HL-60 (cell line): ENCODE measurements around the gene STOML2.

Experiments
- DNase-seq, 2 experiments: peaks; one replicate each; pipeline ENCODE4 v3.0.0-alpha.2; 2010 to 2020; ENCODE audit warnings: low read depth in 1 of 2, low spot score in 1 of 2
- H3K27ac ChIP-seq: fragments of 250-450 bp; sonication (Bioruptor Pico); replicated peaks from 2 replicates; pipeline ENCODE4 v1.5.1; 2020; ENCODE audit warnings: mild to moderate bottlenecking, moderate library complexity
- H3K27me3 ChIP-seq: fragments of 250-450 bp; sonication (Bioruptor Pico); 2 replicates; pipeline ENCODE4 v1.5.1; 2021; ENCODE audit warnings: mild to moderate bottlenecking, moderate library complexity; ENCODE audit not compliant: insufficient read depth, poor library complexity, severe bottlenecking
- H3K4me3 ChIP-seq: replicated peaks from 2 replicates; pipeline ENCODE4 v1.5.1; 2011; ENCODE audit warnings: mild to moderate bottlenecking, control low read depth, low read length; ENCODE audit not compliant: insufficient read depth
- GABPA ChIP-seq: IDR thresholded peaks from 2 replicates; pipeline ENCODE4 v1.6.1; 2012; ENCODE audit warnings: low read depth
- POLR2AphosphoS5 ChIP-seq: IDR thresholded peaks from 2 replicates; pipeline ENCODE4 v1.6.1; 2012; ENCODE audit warnings: low read depth
- SPI1 ChIP-seq: IDR thresholded peaks from 2 replicates; pipeline ENCODE4 v1.6.1; 2012; ENCODE audit warnings: low read depth, mild to moderate bottlenecking, borderline replicate concordance
- TF ChIP-seq, protein P1 (sequence below): IDR thresholded peaks from one replicate; pipeline ENCODE4 v1.5.1; 2011; ENCODE audit warnings: low read length, control low read depth, inconsistent platforms; ENCODE audit not compliant: insufficient read depth
- TF ChIP-seq, protein P2 (sequence below): IDR thresholded peaks from 2 replicates; pipeline ENCODE4 v1.6.1; 2012; ENCODE audit warnings: low read depth; ENCODE audit not compliant: insufficient replicate concordance

STOML2 gene

DNA sequence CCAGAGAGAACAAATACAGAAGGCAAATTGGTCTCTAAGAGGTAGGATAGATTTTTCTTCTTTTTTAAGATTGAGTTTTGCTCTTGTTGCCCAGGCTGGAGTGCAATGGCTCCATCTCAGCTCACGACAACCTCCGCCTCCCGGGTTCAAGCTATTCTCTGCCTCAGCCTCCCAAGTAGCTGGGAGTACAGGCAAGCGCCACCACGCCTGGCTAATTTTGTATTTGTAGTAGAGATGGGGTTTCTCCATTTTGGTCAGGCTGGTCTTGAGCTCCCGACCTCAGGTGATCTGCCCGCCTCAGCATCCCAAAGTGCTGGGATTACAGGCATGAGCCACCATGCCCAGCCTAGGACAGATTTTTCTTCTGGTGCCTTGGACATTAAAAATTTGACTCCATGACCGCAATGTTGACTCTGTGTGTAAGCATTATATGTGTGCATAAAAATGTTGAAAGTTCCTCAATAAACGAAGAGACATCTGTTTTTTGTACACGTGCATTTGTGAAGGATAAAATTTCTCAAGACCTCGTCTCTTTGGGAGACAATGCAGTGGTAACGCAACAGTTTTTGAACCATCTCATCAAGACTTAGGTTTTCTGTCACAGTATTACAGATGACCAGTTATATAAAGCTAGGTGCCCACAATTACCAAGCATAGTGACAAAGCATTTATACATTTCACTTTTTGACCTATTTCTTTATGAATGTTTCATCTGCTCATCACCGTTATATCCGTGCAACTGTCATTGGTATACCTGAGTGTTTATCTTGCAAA is 47.9 kb downstream of the STOML2 start:
- Histone ChIP-seq H3K27ac (no peak overlapping the region), H3K4me3 (no peak overlapping the region), H3K27me3 (no peaks in the 10 kb centered on the region)
- DNase-seq = no peak
- TF ChIP-seq SPI1 (no peak), GABPA (no peak), POLR2AphosphoS5 (no peak)
- TF ChIP-seq, protein P1, sequence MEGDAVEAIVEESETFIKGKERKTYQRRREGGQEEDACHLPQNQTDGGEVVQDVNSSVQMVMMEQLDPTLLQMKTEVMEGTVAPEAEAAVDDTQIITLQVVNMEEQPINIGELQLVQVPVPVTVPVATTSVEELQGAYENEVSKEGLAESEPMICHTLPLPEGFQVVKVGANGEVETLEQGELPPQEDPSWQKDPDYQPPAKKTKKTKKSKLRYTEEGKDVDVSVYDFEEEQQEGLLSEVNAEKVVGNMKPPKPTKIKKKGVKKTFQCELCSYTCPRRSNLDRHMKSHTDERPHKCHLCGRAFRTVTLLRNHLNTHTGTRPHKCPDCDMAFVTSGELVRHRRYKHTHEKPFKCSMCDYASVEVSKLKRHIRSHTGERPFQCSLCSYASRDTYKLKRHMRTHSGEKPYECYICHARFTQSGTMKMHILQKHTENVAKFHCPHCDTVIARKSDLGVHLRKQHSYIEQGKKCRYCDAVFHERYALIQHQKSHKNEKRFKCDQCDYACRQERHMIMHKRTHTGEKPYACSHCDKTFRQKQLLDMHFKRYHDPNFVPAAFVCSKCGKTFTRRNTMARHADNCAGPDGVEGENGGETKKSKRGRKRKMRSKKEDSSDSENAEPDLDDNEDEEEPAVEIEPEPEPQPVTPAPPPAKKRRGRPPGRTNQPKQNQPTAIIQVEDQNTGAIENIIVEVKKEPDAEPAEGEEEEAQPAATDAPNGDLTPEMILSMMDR = no peak
- TF ChIP-seq, protein P2, sequence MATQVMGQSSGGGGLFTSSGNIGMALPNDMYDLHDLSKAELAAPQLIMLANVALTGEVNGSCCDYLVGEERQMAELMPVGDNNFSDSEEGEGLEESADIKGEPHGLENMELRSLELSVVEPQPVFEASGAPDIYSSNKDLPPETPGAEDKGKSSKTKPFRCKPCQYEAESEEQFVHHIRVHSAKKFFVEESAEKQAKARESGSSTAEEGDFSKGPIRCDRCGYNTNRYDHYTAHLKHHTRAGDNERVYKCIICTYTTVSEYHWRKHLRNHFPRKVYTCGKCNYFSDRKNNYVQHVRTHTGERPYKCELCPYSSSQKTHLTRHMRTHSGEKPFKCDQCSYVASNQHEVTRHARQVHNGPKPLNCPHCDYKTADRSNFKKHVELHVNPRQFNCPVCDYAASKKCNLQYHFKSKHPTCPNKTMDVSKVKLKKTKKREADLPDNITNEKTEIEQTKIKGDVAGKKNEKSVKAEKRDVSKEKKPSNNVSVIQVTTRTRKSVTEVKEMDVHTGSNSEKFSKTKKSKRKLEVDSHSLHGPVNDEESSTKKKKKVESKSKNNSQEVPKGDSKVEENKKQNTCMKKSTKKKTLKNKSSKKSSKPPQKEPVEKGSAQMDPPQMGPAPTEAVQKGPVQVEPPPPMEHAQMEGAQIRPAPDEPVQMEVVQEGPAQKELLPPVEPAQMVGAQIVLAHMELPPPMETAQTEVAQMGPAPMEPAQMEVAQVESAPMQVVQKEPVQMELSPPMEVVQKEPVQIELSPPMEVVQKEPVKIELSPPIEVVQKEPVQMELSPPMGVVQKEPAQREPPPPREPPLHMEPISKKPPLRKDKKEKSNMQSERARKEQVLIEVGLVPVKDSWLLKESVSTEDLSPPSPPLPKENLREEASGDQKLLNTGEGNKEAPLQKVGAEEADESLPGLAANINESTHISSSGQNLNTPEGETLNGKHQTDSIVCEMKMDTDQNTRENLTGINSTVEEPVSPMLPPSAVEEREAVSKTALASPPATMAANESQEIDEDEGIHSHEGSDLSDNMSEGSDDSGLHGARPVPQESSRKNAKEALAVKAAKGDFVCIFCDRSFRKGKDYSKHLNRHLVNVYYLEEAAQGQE = no peak

DNA sequence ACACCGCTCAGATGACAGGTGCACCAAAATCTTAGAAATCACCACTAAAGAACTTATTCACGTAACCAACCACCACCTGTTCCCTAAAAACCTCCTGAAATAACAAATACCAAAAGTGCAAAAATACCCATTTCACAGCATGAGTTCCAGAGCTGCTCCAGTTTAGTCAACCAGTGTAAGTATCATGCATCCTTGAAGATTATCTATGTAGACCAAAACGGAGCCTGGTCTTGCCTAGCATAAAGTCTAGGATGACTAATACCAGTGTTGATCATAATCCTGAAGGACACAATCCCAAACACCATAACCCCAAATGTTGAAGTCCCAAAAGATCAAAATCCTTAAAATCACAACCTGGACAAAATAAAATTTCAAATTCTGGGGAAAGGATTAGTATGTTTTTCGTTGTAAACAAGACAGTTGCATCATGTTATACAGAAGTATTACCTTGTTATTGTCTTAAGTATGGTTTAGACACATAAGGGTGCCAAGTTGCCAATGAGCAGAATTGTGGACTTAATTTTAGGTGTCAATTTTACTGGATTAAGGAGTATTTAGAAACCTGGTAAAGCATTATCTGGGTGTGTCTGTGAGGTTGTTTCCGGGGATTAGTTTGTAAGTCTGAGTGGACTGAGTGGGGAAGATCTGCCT is 48.6 kb downstream of the STOML2 start:
- no peak for DNase-seq
- H3K27ac ChIP-seq = no peak overlapping the region
- TF ChIP-seq, protein P1 = no peak
- no peak for TF ChIP-seq SPI1
- TF ChIP-seq GABPA = no peak
- TF ChIP-seq POLR2AphosphoS5 = no peak
- TF ChIP-seq, protein P2 = no peak

DNA sequence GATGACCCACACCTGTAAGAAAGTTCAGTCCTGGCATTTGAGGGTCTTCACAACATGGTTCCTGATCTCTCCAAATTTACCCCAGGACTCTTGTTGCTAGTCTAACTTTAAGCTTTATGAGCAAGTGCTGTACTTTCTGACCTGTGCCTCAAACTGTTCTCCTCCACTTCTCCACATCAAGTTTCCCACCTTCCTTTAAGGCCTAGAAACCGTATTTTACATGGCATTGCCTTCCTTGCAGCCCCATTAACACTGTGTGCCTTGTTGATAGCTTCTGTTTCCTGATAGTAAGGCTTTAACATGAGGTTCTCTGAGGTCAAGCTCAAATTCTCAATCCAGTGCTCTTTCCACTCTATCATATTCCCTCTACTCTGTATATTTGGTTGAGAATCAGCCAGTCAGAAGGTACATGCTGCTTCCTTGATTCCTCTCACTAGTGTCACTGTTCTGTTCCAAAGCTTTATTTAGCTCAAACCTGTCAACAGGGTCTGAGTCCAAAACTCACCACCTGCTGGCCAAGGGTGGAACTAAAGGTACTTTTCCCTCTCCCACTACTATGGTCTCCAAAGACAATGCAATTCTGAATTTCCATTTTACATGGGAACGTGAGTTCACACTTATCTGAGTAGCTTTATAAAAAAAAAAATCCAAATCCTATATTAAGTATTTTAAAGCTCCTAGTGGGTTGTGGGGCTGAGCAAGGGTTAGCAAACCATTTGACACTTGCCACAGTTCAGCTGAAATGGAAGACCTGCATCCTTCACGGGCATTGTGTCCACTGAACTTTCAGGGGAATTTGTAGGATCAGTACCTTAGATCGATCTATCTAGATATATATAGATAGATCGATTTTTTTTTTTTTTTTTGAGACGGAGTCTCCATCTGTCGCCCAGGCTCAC is 51.6 kb downstream of the STOML2 start:
- DNase-seq = peak in 1 of 2 experiments; percentile 46
- H3K27me3 ChIP-seq = no peaks in the 10 kb centered on the region
- TF ChIP-seq, protein P1 = peak; percentile 20
- TF ChIP-seq GABPA = no peak
- TF ChIP-seq, protein P2 = no peak
- no peak overlapping the region for H3K27ac ChIP-seq
- no peak overlapping the region for H3K4me3 ChIP-seq

More for the DNA sequence above, 48.6 kb downstream of the STOML2 start:
- Histone ChIP-seq H3K4me3 (no peak overlapping the region), H3K27me3 (no peaks in the 10 kb centered on the region)
